ENCODE results near the gene SRC.
A peak's percentile ranks its signal among the peaks of the same experiment; 100 is the strongest.

Gene SRC

DNA sequence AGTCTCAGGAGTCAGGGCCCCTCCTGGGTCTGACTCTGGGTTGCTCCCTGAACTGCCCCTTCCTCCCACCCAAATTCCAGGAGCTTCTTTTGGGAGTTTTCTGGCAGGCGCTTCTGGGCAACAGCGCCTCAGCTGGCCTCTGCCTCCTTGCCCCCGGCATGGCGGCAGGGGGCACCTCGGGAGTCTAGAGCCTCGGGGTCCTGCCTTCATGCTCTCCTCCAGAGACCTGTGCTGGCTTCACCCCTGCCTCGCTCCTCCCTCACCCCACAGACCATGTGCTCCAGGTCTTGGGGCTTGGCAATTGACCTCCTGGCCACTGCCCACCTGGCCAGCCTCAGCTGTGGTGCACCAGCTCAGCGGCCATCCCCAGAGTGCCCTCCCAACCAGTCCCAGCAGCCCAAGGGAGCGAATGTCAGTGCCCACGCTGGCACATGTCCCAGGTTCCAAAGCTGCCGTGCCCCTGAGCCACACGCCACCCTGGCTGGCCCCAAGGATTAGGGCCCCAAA is 43.4 kb downstream of the SRC start:
- Mint-ChIP-seq H3K27ac (no peak overlapping the region), H3K27me3 (ENCODE audit: low read depth, poor library complexity) (peaks cover 2% of the 10 kb centered on the region), H3K36me3 (ENCODE audit: low read depth) (peaks cover 14% of the 10 kb centered on the region), H3K4me3 (no peak overlapping the region), H3K9me3 (no peaks in the 10 kb centered on the region), H3K4me1 (peaks cover 25% of the 10 kb centered on the region)
- TF ChIP-seq CTCF (IDR thresholded peaks at IDR 0.05), result no peak
- DNase-seq, result no peak

GRCh38 chr20:37389844-37390275 is 43.9 kb downstream of the SRC start:
- no peak overlapping the region for H3K27ac Mint-ChIP-seq
- no peaks in the 10 kb centered on the region for H3K9me3 Mint-ChIP-seq

DNA sequence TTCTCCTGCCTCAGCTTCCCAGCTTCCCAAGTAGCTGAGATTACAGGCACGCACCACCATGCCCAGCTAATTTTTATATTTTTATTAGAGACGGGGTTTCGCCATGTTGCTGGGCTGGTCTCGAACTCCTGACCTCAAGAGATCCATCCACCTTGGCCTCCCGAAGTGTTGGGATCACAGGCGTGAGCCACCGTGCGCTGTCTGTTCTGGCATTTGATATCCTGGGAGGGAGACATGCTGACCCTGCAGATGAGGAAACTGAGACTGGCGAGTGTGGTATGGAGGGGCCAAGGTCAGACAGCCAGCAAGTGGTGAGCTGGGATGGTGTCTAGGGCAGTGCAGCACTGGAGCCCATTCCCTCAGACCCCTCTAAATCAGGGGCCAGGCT is 44.6 kb downstream of the SRC start:
- Mint-ChIP-seq H3K27ac (peak overlapping the region; percentile 97), H3K27me3 (ENCODE audit: low read depth, poor library complexity) (peaks cover 7% of the 10 kb centered on the region)

More at GRCh38 chr20:37389844-37390275, 43.9 kb downstream of the SRC start:
- Mint-ChIP-seq H3K27me3 (ENCODE audit: low read depth, poor library complexity) (peaks cover 6% of the 10 kb centered on the region), H3K4me3 (no peak overlapping the region), H3K36me3 (ENCODE audit: low read depth) (peaks cover 13% of the 10 kb centered on the region), H3K4me1 (peaks cover 28% of the 10 kb centered on the region)
- TF ChIP-seq CTCF (IDR thresholded peaks at IDR 0.05), result no peak
- no peak for DNase-seq

DNA sequence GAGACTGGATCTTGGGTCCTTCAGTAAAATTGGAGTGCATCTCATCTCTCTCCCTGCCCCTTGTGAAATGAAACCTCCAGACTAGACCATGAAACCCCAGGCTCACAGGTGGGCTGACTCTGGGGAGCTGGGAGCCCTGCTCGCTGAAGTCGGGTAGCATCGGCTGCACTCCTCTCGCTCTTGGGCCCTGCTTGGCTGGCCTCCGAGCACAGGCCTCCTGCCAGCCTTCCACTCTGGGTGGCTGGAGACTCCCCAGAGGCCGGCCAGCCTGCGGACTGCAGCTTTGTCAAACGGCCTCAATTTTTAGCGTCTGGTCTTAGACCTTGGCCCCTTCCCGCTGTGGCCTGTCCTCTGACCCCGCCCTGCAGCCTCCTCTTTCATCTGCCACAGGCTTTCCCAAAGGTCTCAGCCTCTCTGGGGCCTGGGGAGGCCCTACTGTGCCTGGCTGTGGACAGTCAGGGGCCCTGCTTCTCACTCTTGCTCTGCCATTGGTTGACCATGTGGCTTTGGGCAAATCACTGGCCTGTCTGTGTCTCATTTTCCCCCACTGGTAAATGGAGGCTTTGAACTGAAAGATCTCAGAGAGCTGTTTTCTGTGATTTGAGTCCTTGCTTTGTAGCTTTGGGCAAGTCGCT is 45.1 kb downstream of the SRC start:
- H3K27me3 Mint-ChIP-seq (ENCODE audit: low read depth, poor library complexity), result peaks cover 7% of the 10 kb centered on the region
- H3K4me3 Mint-ChIP-seq, result no peak overlapping the region
- no peak for DNase-seq
- peaks cover 28% of the 10 kb centered on the region for H3K4me1 Mint-ChIP-seq
- TF ChIP-seq CTCF (IDR thresholded peaks at IDR 0.05), result no peak
- peaks cover 9% of the 10 kb centered on the region for H3K36me3 Mint-ChIP-seq (ENCODE audit: low read depth)
- peak overlapping the region; percentile 97 for H3K27ac Mint-ChIP-seq
- H3K9me3 Mint-ChIP-seq, result no peaks in the 10 kb centered on the region

More for the DNA sequence above, 44.6 kb downstream of the SRC start:
- Mint-ChIP-seq H3K4me3 (no peak overlapping the region), H3K9me3 (no peaks in the 10 kb centered on the region), H3K4me1 (peaks cover 27% of the 10 kb centered on the region), H3K36me3 (ENCODE audit: low read depth) (peaks cover 9% of the 10 kb centered on the region)
- no peak for TF ChIP-seq CTCF (IDR thresholded peaks at IDR 0.05)
- no peak for DNase-seq

DNA sequence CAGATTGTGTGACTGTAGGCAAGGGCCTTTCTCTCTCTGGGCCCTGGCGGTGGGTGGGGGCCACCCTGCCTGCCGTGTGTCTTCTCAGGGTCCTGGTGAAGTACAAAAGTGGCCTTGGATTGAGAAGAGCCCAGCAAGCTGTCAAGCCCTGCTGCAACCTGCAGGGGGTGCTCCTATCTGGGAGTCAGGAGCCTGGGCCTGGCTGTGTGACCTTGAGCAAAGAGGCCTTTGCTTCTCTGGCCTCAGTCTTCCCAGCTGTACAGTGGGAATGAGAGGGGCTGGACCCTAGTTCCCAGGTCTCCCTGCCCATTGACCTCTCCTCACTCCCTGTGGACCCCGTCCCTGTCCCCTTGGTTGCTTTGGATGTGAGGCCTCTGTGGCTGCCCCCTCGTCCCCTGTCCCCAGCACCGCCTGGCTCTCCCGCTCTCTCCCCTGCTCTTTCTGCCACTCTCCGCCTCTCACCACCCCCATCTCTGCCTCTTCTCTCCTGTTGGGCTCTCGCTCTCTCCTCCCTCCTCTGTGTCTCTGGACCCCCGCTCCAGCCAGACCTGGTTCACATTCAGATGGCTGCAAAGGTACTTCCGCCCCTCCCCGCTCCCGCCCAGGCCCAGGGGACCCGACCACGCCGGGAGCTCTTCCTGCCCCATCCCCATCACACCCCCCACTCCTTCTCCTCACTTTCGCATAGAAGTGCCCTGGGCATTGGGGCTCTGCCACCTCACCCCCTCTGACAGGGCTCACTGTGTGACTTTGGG is 46.7 kb downstream of the SRC start:
- TF ChIP-seq CTCF (IDR thresholded peaks at IDR 0.05), result no peak
- H3K4me3 Mint-ChIP-seq, result no peak overlapping the region
- H3K27me3 Mint-ChIP-seq (ENCODE audit: low read depth, poor library complexity), result peaks cover 7% of the 10 kb centered on the region
- H3K27ac Mint-ChIP-seq, result no peak overlapping the region
- no peaks in the 10 kb centered on the region for H3K36me3 Mint-ChIP-seq (ENCODE audit: low read depth)
- peaks cover 43% of the 10 kb centered on the region for H3K4me1 Mint-ChIP-seq
- DNase-seq, result no peak
- no peaks in the 10 kb centered on the region for H3K9me3 Mint-ChIP-seq

Data from nephron progenitor cell (in vitro differentiated cells).